ENCODE data around the gene CPLANE2. TPM values are rescaled to one million over a fixed set of nuclear protein-coding genes. Genes with fewer than 3 reads are reported as not detected.

Gene CPLANE2
- total RNA-seq, 6 experiments from 2014 or later: 2.2 to 4.4 (median 3.1) TPM

DNA sequence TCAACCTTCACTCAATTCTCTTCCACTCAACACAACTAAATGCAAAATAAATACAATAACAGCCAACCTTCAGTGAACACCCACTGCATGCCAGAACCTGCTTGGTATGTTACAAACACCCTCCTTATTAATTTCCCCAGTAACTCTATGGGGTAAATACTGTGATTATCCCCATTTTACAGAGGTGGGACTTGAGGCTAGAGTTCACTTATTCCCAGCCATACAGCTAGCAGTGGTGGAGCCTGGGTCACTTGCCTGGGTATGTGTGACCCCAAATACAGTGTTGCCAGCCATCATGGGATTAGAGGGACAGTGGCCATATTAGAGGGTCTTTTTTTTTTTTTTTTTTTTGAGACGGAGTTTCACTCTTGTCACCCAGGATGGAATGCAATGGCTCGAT is 1.6 kb downstream of the CPLANE2 start:
- 100% methylated on average over 1 of the region's 2 CpGs for WGBS (ENCODE audit: insufficient coverage, low coverage, low lambda C conversion rate, missing lambda C conversion rate)
- TF ChIP-seq CTCF (IDR thresholded peaks at IDR 0.05) (no peak), POLR2A (IDR thresholded peaks at IDR 0.05) (no peak)
- no peaks in the 10 kb centered on the region for H3K36me3 ChIP-seq
- peaks cover 0 to 14% (median 4%) of the 10 kb centered on the region in 4 donors for H3K4me1 ChIP-seq
- H3K4me3 ChIP-seq: no peak overlapping the region
- DNase-seq (no peak), ATAC-seq (no peak)
- H3K9me3 ChIP-seq: no peaks in the 10 kb centered on the region
- H3K27ac ChIP-seq: no peak overlapping the region
- intact Hi-C loops (cut with DNase I): no loop called here
- no peaks in the 10 kb centered on the region for H3K27me3 ChIP-seq

GRCh38 chr1:16233431-16233830 is 3.6 kb downstream of the CPLANE2 start:
- Histone ChIP-seq H3K36me3 (no peaks in the 10 kb centered on the region), H3K4me1 (peaks cover 0 to 14% (median 4%) of the 10 kb centered on the region in 4 donors), H3K27ac (no peak overlapping the region), H3K4me3 (no peak overlapping the region), H3K27me3 (no peaks in the 10 kb centered on the region), H3K9me3 (no peaks in the 10 kb centered on the region)
- TF ChIP-seq POLR2A (IDR thresholded peaks at IDR 0.05) (no peak), CTCF (IDR thresholded peaks at IDR 0.05) (no peak)
- WGBS (ENCODE audit: insufficient coverage, low coverage, low lambda C conversion rate, missing lambda C conversion rate): 100% methylated on average over 1 of the region's 8 CpGs
- ATAC-seq (no peak), DNase-seq (peak in 1 of 3 donors; percentile 58)
- intact Hi-C loops (cut with DNase I): no loop called here

DNA sequence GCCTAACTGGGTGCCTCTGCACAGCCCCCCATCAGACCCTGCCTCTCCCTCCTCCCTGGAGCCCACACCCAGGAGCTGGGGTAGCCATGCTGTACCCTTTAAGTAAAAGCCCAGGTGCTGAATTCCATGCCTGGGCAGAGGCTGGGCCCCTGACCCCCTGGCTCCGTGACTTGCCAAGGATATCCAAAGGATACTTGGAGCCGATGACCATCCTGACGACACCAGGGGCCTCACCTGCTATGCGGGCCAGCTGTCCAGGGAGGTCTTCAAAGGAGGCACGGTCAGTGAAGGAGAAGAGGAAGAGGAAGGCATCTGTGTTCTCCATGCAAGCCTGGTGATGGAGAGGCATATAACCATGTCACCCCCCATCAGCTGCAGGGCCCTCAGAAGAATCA is 4.7 kb downstream of the CPLANE2 start:
- no peak overlapping the region for H3K27ac ChIP-seq
- no peaks in the 10 kb centered on the region for H3K36me3 ChIP-seq
- peaks cover 0 to 9% (median 2%) of the 10 kb centered on the region in 4 donors for H3K4me1 ChIP-seq
- WGBS (ENCODE audit: insufficient coverage, low coverage, low lambda C conversion rate, missing lambda C conversion rate): no CpG with 5 or more reads among the region's 5 CpGs
- DNase-seq (peak in 1 of 3 donors; percentile 42), ATAC-seq (no peak)
- TF ChIP-seq CTCF (IDR thresholded peaks at IDR 0.05): no peak
- intact Hi-C loops (cut with DNase I): no loop called here
- no peak overlapping the region for H3K4me3 ChIP-seq
- H3K27me3 ChIP-seq: no peaks in the 10 kb centered on the region
- H3K9me3 ChIP-seq: no peaks in the 10 kb centered on the region

DNA sequence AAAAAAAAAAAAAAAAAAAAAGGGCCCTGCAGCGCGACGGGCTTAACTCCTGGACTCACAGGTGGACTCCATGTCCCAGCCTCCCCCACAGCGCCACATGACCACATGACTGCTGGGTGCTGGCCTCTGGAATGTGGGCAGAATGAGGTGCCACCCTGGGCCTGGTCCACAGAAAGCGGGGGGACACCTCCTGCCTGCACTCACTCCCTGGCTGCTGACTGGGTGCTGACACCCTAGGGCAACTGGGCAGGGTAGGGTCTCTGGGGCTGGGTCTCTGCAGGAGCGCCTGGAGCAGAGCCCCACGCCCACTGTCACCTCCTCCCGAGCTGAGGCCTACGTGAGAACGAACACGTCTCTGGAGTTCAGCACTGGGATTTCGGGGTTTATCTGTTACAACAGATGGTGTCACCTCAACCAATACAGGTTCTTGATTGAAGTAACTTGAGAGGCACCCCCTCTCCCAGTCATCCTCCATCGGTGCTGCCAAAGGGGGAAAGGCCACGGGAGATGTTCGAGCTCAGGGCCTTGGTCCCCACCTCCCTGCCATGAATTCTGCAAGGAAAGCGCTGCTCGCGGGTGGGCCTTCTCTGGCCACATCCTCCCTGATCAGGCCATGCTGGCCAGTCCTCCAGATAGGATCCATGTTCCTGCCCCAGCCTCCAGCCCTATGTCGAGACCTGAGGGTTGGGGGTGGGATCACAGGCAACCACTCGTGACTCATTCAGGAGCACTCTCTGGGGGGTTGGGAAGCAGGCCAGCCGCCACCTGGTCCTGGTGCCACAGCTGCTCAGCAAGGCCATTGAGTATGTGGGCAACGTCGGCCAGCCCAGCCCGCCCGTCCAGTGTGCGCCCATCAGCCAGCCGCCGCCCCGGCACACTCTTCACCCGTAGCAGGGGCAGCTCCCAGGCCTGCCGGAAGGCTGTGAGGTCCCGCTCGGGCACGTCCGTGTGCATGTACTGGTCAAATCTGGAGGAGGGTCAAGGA is 5.4 kb downstream of the CPLANE2 start:
- Histone ChIP-seq H3K4me1 (peaks cover 0 to 7% (median 0%) of the 10 kb centered on the region in 4 donors), H3K27ac (no peak overlapping the region), H3K27me3 (no peaks in the 10 kb centered on the region), H3K9me3 (no peaks in the 10 kb centered on the region), H3K4me3 (no peak overlapping the region), H3K36me3 (no peaks in the 10 kb centered on the region)
- TF ChIP-seq CTCF (IDR thresholded peaks at IDR 0.05) (no peak), POLR2A (IDR thresholded peaks at IDR 0.05) (no peak)
- ATAC-seq (no peak), DNase-seq (peak in 1 of 3 donors; percentile 43)
- WGBS (ENCODE audit: insufficient coverage, low coverage, low lambda C conversion rate, missing lambda C conversion rate): 80% methylated on average over 1 of the region's 35 CpGs
- intact Hi-C loops (cut with DNase I): no loop called here
